VCaP (cell line): ENCODE measurements around the gene C12orf57.

Experiments
- H3K27ac ChIP-seq: fragments of 450-650 bp; 2 replicates; pipeline ENCODE4 v1.5.1; 2017
- TF ChIP-seq, protein P1 (sequence below): fragments of 450-650 bp; conservative IDR thresholded peaks from 2 replicates; pipeline ENCODE4 v1.5.1; 2017; ENCODE audit warnings: mild to moderate bottlenecking, moderate library complexity

C12orf57 gene

DNA sequence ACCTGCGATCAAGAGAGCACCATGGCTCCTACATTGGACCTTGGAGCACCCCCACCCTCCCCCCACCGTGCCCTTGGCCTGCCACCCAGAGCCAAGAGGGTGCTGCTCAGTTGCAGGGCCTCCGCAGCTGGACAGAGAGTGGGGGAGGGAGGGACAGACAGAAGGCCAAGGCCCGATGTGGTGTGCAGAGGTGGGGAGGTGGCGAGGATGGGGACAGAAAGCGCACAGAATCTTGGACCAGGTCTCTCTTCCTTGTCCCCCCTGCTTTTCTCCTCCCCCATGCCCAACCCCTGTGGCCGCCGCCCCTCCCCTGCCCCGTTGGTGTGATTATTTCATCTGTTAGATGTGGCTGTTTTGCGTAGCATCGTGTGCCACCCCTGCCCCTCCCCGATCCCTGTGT is 2.0 kb upstream of the C12orf57 start:
- H3K27ac ChIP-seq: peak overlapping the region; percentile 96
- TF ChIP-seq, protein P1, sequence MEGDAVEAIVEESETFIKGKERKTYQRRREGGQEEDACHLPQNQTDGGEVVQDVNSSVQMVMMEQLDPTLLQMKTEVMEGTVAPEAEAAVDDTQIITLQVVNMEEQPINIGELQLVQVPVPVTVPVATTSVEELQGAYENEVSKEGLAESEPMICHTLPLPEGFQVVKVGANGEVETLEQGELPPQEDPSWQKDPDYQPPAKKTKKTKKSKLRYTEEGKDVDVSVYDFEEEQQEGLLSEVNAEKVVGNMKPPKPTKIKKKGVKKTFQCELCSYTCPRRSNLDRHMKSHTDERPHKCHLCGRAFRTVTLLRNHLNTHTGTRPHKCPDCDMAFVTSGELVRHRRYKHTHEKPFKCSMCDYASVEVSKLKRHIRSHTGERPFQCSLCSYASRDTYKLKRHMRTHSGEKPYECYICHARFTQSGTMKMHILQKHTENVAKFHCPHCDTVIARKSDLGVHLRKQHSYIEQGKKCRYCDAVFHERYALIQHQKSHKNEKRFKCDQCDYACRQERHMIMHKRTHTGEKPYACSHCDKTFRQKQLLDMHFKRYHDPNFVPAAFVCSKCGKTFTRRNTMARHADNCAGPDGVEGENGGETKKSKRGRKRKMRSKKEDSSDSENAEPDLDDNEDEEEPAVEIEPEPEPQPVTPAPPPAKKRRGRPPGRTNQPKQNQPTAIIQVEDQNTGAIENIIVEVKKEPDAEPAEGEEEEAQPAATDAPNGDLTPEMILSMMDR: no peak

- peak overlapping the region; percentile 96 for H3K27ac ChIP-seq
- TF ChIP-seq, protein P1: no peak
These were observed 1.5 kb upstream of the C12orf57 start for GRCh38 chr12:6942331-6942665.

- peak overlapping the region; percentile 96 for H3K27ac ChIP-seq
- TF ChIP-seq, protein P1: no peak
These were observed 467 bp upstream of the C12orf57 start for GRCh38 chr12:6943389-6943721.

DNA sequence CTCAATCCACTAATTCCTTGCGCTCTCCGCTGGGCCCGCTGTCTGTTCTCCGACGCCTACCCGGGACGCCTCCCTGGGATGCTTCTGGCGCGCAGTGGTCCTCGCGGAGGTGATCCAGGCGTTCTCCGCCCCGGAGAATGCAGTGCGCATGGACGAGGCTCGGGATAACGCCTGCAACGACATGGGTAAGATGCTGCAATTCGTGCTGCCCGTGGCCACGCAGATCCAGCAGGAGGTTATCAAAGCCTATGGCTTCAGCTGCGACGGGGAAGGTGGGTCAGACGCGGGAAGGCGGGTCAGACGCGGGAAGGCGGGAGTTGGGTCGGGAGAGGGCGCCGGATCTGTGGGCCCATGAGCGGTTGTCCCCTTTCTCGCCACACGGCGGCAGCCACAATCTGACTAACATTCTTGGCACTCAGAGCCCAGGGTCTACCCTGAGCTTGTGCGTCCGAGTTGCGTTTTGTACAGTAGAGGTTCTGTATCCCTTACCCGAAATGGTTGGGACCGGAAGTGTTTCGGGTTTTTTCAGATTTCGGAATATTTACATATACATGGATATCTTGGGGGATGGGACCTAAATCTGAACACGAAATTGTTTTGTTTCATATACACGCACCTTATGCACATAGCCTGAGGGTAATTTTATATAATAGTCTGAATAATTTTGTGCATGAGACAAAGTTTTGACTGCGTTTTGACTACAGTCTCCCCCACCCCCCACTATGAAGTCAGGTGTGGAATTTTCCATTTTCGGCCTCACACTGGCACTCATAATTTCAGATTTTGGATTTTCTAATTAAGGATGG is 762 bp downstream of the C12orf57 start:
- H3K27ac ChIP-seq: peak overlapping the region; percentile 96
- TF ChIP-seq, protein P1: peak; percentile 95

DNA sequence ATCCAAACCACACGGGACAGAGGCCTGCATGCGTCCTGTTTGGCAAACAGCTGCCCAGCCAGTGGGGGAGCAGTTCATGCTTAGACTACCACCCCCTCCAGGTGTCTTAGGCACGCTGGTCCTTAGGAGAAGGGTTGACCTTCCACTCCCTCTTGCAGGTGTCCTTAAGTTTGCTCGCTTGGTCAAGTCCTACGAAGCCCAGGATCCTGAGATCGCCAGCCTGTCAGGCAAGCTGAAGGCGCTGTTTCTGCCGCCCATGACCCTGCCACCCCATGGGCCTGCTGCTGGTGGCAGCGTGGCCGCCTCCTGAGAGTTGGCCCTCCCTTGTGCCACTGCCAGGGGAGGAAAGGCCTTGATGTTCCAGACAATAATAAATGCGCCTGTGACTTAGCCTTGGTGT is 1.8 kb downstream of the C12orf57 start:
- TF ChIP-seq, protein P1: no peak
- peak overlapping the region; percentile 96 for H3K27ac ChIP-seq

GRCh38 chr12:6946033-6946919 is 2.5 kb downstream of the C12orf57 start:
- TF ChIP-seq, protein P1: no peak
- peak overlapping the region; percentile 96 for H3K27ac ChIP-seq

DNA sequence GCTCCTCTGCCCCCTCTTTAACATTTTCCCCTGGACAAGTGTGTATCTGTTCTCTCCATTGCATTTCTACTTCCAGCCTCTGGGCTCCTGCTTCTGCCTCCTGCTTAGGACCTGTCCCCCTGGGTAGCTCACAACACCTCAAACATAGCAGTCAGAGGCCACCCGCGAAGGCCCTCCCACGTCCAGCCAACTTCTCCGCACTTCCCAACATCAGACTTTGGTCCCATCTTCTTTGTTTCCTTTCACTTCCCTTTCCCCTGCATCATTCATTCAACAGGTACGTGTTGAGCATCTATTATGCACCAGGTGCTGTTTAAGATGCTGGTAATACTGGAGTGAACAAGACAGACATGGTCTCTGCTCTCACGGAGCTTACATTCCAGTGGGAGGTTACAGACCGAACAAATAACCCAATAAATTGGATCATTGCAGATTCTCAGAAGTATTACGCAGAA is 3.1 kb downstream of the C12orf57 start:
- TF ChIP-seq, protein P1: no peak
- peak overlapping the region; percentile 96 for H3K27ac ChIP-seq
